GM06990 (cell line): ENCODE measurements around the gene THADA.

Source experiments
- DNase-seq: peaks from one replicate; pipeline ENCODE4 v3.0.0-alpha.2; 2011; ENCODE audit not compliant: insufficient read length; ENCODE audit errors: extremely low read depth
- H3K27me3 ChIP-seq: replicated peaks from 2 replicates; pipeline ENCODE4 v1.6.0; 2011; ENCODE audit warnings: low read length; ENCODE audit not compliant: control insufficient read depth, insufficient read depth
- H3K36me3 ChIP-seq: 2 replicates; pipeline ENCODE4 v1.5.1; 2011; ENCODE audit warnings: low read length; ENCODE audit not compliant: control insufficient read depth, insufficient read depth
- H3K4me3 ChIP-seq: replicated peaks from 2 replicates; pipeline ENCODE4 v1.5.1; 2011; ENCODE audit warnings: low read depth, mild to moderate bottlenecking, control low read depth, low read length
- TF ChIP-seq, protein P1 (sequence below): IDR thresholded peaks from 2 replicates; pipeline ENCODE4 v1.5.1; 2011; ENCODE audit warnings: low read length, control low read depth, mild to moderate bottlenecking, inconsistent platforms; ENCODE audit not compliant: insufficient read depth, poor library complexity, severe bottlenecking

The THADA gene

DNA sequence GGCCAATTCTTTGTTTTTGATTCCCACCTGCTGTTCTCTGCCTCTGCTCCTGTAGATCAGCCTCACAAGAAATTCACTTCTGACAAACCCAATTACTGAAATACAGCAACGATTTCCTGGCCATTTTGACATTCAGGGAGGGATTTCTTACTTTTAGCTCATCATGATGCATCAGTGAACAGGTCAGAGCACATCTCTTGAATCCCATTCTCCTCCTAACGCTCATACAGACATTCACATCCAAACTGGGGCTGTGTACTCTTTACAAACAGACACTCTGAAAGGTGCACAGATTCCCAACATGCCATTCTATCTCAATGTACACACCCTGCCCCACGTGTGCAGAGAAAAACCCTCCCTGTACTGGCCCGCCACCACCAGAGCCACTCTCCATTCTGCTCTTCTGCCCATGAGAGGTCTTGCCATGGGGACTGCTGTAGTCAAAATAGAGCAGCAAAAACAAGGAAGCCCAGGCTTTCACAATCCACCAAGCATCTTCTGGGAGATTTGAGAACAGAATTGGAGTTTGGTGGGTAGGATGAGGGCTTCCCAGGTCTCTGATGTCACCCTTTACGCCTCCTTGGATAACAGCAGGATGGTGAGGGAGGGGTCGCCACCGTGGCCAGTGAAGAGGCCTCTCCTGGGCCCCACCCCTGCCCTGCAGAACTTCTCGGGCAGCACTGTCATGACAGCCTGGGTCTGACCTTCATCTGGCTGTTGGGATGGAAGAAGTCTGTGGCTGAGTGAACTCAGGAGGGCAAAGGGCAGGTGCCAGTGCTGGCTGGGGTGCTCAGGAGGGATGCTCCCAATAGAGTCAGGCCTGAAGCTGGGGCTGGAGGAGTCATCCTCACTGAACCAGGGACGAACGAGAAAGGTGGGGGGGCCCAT lies 327.5 kb downstream of the THADA start:
- H3K27me3 ChIP-seq, result no peaks in the 10 kb centered on the region
- H3K4me3 ChIP-seq, result no peak overlapping the region
- no peak for DNase-seq
- peaks cover 8% of the 10 kb centered on the region for H3K36me3 ChIP-seq
- TF ChIP-seq, protein P1, sequence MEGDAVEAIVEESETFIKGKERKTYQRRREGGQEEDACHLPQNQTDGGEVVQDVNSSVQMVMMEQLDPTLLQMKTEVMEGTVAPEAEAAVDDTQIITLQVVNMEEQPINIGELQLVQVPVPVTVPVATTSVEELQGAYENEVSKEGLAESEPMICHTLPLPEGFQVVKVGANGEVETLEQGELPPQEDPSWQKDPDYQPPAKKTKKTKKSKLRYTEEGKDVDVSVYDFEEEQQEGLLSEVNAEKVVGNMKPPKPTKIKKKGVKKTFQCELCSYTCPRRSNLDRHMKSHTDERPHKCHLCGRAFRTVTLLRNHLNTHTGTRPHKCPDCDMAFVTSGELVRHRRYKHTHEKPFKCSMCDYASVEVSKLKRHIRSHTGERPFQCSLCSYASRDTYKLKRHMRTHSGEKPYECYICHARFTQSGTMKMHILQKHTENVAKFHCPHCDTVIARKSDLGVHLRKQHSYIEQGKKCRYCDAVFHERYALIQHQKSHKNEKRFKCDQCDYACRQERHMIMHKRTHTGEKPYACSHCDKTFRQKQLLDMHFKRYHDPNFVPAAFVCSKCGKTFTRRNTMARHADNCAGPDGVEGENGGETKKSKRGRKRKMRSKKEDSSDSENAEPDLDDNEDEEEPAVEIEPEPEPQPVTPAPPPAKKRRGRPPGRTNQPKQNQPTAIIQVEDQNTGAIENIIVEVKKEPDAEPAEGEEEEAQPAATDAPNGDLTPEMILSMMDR, result no peak

DNA sequence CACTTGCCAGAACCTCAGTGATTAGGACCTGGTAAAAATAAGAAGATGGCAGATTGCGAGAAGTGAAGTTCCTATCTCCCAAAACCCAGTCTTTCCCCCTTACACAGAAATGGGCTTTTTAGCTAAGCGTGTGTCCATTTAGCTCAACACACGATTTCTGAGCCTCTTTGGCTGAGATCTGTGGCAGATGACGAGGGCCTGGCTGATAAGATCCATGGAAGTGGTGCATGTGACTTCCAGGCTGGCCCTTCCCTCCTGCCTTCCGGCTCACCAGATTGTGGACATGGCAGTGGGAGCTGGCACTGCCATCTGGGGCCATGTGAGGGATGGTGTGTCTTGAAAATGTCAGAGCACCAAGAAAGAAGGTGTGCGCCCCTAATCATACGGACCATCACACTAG lies 328.5 kb downstream of the THADA start:
- H3K4me3 ChIP-seq, result no peak overlapping the region

DNA sequence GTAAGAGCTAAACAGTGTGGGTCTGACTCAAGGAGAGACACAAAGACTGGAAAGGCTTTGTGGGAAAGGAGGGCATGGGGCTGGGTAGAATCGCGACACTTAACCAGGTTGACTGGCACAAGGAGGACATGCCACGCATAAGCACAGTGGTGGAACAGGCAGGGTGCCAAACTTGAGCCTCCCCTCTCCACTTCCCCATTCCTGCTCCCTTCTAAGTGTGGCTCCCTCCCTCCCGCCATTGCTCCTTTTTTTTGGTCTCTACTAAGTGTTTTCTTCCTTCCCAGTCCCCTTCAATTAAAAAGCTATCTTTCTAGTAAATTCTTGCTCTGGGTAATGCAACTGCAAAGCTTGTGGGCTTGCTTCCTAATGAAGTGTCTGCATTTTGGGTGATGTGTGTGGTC lies 329.1 kb downstream of the THADA start:
- TF ChIP-seq, protein P1, result no peak
- no peaks in the 10 kb centered on the region for H3K27me3 ChIP-seq
- no peak for DNase-seq
- no peak overlapping the region for H3K4me3 ChIP-seq
- H3K36me3 ChIP-seq, result peaks cover 10% of the 10 kb centered on the region

More for the DNA sequence above, 328.5 kb downstream of the THADA start:
- peaks cover 10% of the 10 kb centered on the region for H3K36me3 ChIP-seq
- no peaks in the 10 kb centered on the region for H3K27me3 ChIP-seq
- TF ChIP-seq, protein P1, result no peak
- no peak for DNase-seq

DNA sequence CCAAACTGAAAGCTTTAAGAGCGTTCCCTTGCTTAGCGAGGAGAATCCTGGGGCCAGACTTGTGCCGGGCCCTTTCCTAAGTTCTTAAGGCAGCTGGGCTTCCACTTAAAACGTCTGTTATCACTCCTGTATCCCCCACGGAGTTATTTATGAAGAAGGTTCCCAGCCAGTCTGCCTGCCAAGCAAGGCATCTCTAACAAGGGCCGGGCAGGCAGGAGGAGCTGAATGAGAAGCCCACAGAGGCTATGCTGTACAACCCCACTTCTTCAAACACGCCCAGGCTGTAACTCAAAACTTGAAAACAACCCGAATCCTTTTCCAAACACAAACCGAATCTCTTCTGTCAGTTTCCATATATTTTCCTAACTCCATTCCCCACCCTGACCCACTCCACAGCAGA lies 330.4 kb downstream of the THADA start:
- peaks cover 10% of the 10 kb centered on the region for H3K36me3 ChIP-seq

DNA sequence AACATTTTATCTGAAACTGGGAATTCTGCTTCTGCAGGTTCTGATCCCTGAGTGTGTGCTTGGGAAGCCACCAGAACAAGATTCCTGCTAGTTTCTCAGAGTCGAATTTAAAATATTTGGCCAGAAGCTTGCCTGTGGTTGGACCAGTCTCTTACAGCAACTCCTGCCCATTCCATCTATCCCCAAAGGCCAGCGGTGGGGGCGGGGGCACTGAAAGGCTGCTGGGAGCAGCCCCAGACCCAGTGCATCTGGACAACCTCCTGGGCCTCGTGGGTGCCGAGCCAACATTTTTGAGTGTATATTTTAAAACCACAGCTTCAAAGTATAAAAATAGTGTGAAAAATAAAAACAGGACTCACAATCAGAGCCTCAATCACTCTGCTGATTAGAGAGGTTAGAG lies 330.8 kb downstream of the THADA start:
- TF ChIP-seq, protein P1, result no peak
- Histone ChIP-seq H3K27me3 (no peaks in the 10 kb centered on the region), H3K36me3 (peaks cover 10% of the 10 kb centered on the region), H3K4me3 (no peak overlapping the region)
- DNase-seq, result no peak

More for the DNA sequence above, 330.4 kb downstream of the THADA start:
- TF ChIP-seq, protein P1, result no peak
- H3K27me3 ChIP-seq, result no peaks in the 10 kb centered on the region
- DNase-seq, result no peak
- H3K4me3 ChIP-seq, result no peak overlapping the region
